HG03378 (cell line): Measurements from ENCODE around the gene GPR162.
A peak's percentile ranks its signal among the peaks of the same experiment; 100 is the strongest.
"Not testable (repeated sequence)": the region's sequence is repeated elsewhere in the genome, so short reads cannot be mapped to it uniquely, and the experiment has no call there.

ENCODE experiments used
- ATAC-seq: cut with Tn5 transposase; IDR thresholded peaks from one replicate; pipeline ENCODE4 v1.9.1; 2021; ENCODE audit warnings: mild to moderate bottlenecking, moderate library complexity; ENCODE audit not compliant: unreplicated experiment

The GPR162 gene

DNA sequence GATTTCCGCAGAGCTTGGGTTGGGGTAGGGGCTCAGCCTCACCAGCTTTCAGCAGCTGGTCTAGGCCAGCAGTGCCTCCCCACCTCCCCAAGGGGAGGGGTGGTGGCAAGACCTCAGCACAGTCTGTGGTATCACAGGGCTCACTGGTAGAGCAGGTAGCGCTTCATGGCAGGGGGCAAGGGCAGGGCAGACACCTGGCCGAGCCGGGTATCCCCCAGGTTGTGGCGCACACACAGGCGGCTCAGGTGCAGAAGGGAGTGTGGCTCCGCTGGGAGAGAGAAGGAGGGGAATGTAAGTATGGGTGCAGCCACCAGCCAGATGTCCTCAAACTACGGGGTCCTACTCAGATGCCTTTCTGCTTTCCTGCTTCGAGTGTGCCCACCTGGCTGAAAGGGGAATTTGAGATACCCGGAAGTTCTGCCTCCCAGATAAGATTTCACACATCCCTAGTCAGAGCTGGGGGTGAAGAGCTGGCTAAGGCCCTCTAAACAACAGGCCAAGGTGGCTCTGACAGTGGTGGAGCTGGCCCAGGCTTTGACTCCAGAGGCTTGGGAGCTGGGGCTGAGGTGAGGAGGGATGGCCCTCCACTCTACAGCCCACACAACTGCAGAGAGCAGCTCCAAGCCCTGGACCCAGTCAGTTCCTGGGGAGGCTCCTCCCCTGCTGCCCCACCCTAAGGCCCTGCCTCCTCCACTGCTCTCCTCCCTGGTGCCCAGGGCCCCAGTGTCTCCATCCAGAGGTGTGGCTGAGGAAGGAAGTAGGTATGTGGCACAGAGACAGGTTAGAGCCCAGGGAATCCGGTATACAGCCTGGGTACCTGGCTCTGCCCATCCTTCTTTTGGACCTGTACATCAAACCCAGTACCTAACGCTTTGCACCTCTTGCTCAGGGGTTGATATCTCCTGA is 49.7 kb downstream of the GPR162 start:
- ATAC-seq: no peak

GRCh38 chr12:6872073-6873048 is 50.7 kb downstream of the GPR162 start:
- no peak for ATAC-seq

DNA sequence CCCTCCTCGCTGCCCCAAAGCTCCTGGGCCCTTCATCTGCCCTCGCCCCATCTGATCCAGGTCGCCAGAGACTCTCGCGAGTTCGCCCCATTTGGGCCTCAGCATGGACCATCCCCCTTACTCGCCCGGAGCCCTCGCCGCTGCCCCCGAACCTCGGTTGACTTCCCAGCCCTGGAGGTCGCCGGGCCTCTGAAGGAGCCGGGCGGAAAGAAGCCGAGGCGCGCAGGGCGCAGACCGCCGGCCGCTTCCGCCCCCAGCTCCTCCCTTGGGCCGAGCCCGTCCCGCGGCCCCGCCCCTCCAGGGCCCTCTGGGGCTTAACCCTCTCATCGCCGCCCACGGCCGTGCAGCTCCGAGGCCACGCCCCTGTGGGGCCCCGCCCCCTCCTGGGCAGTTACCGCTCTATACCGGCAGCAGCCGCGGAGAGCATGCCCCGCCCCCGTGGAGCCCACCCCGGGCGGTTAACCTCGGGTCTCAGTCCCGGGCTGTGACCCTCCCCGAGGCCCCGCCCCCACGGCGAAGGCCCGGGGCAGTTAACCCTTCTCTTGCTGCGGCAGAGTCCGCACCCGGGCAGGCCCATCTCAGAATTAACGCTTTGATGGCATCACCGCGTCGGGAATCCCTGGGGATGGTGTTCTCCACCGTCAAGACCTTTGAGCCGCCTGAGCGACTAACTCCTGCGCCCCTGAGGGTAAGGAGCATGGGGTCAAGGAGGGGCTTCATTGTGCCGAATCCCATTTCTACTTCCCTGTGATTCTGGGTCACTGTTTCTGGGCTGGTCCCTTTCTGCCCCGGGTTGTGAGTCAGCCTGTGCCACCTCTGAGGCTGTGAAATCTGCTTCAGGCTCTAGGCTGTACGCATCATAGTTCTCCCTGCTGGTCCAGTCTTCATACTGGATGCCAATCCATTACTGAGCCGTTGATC is 51.7 kb downstream of the GPR162 start, which contains the start of gene SPSB2:
Gene SPSB2 (minus strand): TSS at position 210 of the 921 bp plus-strand sequence. CDS start 402 bp downstream, outside the sequence.
- peak; percentile 53 for ATAC-seq

GRCh38 chr12:6874015-6874368 is 52.4 kb downstream of the GPR162 start:
- not testable (repeated sequence) for ATAC-seq
